Ovary (tissue), 3 donors: ENCODE data around the gene PRM1.

ENCODE experiments used
- CTCF ChIP-seq, 3 donors: fragments of 450-650 bp in 2 of 3; fragments of 200-600 bp in 1 of 3; IDR thresholded peaks; one replicate each; pipeline versions ENCODE4 v1.5.1 to v1.8.0; 2016 to 2022; ENCODE audit warnings: antibody characterized with exemption in 3 of 3, mild to moderate bottlenecking in 1 of 3
- EP300 ChIP-seq: sonication (generic); formaldehyde crosslinking; IDR thresholded peaks from one replicate; pipeline ENCODE4 v1.6.1; 2017; ENCODE audit warnings: antibody characterized with exemption
- POLR2A ChIP-seq: fragments of 450-650 bp; IDR thresholded peaks from one replicate; pipeline ENCODE4 v1.6.1; 2017; ENCODE audit warnings: antibody characterized with exemption, mild to moderate bottlenecking, moderate library complexity
- donor health status: DM: no; HTN: no; CAD: no.

DNA sequence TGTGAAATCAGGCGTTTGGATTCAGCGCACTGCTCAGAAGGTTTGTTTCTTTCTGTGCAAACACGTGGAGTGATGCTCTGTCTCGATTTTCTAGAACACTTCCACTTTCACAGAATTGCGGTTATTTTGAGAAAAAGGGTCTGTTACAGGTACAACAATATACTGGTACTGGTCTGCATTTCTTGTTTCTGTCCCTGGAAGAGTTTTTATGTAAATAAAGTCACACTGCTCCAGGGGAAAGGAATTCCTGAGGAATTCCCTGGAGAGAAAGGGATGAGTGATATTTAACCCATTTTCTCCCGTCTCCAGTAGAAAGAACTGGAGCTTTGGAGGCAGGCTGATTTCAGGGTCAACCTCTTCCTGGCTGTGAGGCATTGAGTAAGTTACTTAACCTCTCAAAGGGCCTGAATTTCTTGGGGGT, 48.0 kb upstream of the PRM1 start:
- no peak for TF ChIP-seq CTCF (IDR thresholded peaks at IDR 0.05)
- TF ChIP-seq EP300 = no peak
- no peak for TF ChIP-seq POLR2A
